Esophagus muscularis mucosa (tissue), 3 donors: Measurements from ENCODE around the gene GPR179.

Experiments used
- POLR2A ChIP-seq: fragments of 450-650 bp; IDR thresholded peaks from one replicate; pipeline ENCODE4 v1.6.1; 2017; ENCODE audit warnings: antibody characterized with exemption, moderate library complexity, mild to moderate bottlenecking, low read depth
- POLR2AphosphoS5 ChIP-seq, 2 donors: sonication (generic); formaldehyde crosslinking; IDR thresholded peaks; one replicate each; pipeline ENCODE4 v1.6.1; 2017; ENCODE audit warnings: antibody characterized with exemption in 2 of 2
- TF ChIP-seq, protein P1 (sequence below), 3 experiments: fragments of 200-600 bp in 2 of 3; fragments of 450-650 bp in 1 of 3; sonication (generic) in 2 of 3; IDR thresholded peaks; one replicate each; pipeline ENCODE4 v1.5.1; 2017 to 2019; ENCODE audit warnings: antibody characterized with exemption in 3 of 3, mild to moderate bottlenecking in 2 of 3, moderate library complexity in 1 of 3

DNA sequence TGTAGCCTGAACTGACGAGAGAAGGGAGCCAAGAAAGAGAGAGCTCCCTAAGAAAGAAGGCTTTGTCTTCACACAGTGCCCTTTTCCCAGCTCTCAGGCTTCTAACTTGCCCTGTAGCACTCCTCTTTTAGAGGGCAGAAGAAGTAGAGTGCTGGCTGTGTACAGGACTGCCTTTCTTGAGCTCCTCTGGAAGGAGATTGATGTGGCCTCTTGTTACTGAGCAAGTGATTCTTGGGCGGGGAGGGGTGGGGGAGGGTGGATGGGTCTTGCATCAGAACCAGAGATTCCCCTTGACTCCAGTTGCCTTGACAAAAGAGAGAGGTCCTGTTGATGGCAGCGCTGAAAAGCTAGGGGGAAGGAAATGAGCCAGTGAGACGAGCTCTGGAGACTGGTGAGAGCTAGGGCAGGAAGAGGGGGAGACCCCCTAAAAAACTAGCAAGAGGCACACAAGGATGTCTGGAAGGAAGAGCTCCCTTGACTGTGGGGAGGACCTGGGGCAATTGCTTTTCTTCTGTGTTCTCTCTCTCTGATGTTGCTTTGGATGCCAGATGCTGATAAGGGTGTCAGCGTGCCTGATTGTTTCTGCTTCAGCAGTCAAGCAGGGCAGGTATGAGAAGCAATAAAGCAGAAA is 18.4 kb downstream of the GPR179 start:
- TF ChIP-seq, protein P1, sequence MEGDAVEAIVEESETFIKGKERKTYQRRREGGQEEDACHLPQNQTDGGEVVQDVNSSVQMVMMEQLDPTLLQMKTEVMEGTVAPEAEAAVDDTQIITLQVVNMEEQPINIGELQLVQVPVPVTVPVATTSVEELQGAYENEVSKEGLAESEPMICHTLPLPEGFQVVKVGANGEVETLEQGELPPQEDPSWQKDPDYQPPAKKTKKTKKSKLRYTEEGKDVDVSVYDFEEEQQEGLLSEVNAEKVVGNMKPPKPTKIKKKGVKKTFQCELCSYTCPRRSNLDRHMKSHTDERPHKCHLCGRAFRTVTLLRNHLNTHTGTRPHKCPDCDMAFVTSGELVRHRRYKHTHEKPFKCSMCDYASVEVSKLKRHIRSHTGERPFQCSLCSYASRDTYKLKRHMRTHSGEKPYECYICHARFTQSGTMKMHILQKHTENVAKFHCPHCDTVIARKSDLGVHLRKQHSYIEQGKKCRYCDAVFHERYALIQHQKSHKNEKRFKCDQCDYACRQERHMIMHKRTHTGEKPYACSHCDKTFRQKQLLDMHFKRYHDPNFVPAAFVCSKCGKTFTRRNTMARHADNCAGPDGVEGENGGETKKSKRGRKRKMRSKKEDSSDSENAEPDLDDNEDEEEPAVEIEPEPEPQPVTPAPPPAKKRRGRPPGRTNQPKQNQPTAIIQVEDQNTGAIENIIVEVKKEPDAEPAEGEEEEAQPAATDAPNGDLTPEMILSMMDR (IDR thresholded peaks at IDR 0.05) = no peak
- TF ChIP-seq POLR2A (no peak), POLR2AphosphoS5 (IDR thresholded peaks at IDR 0.05) (no peak)
